H9 (cell line): ENCODE data around the gene KCTD20. TPM values are rescaled to one million over a fixed set of nuclear protein-coding genes. Genes with fewer than 3 reads are reported as not detected.

Experiments
- DNase-seq: peaks from one replicate; pipeline ENCODE4 v3.0.0-alpha.2; 2017
- H2AFZ ChIP-seq: one replicate; pipeline ENCODE4 v1.6.1; 2013; ENCODE audit warnings: mild to moderate bottlenecking, low read length, control low read depth, moderate library complexity
- H2AK5ac ChIP-seq: 2 replicates; pipeline ENCODE4 v1.6.1; 2013; ENCODE audit warnings: low read length, control low read depth, mixed read lengths; ENCODE audit not compliant: insufficient read length
- H2BK120ac ChIP-seq: one replicate; pipeline ENCODE4 v1.6.1; 2013; ENCODE audit warnings: low read depth, mild to moderate bottlenecking, low read length, control low read depth, inconsistent platforms; ENCODE audit not compliant: poor library complexity, severe bottlenecking
- H2BK12ac ChIP-seq: 2 replicates; pipeline ENCODE4 v1.6.1; 2013; ENCODE audit warnings: low read length, control low read depth, mixed read lengths, low read depth; ENCODE audit not compliant: insufficient read length
- H2BK15ac ChIP-seq: 2 replicates; pipeline ENCODE4 v1.6.1; 2013; ENCODE audit warnings: low read depth, low read length, control low read depth
- H2BK20ac ChIP-seq: one replicate; pipeline ENCODE4 v1.6.1; 2013; ENCODE audit warnings: low read depth, mild to moderate bottlenecking, low read length, control low read depth, inconsistent platforms; ENCODE audit not compliant: poor library complexity, severe bottlenecking
- H2BK5ac ChIP-seq: 2 replicates; pipeline ENCODE4 v1.6.1; 2013; ENCODE audit warnings: low read length, control low read depth, mixed read lengths; ENCODE audit not compliant: insufficient read length
- H3K14ac ChIP-seq: 2 replicates; pipeline ENCODE4 v1.6.1; 2013; ENCODE audit warnings: low read length, control low read depth; ENCODE audit not compliant: insufficient read depth
- H3K18ac ChIP-seq: 2 replicates; pipeline ENCODE4 v1.6.1; 2013; ENCODE audit warnings: low read depth, mild to moderate bottlenecking, mixed read lengths, low read length, control low read depth; ENCODE audit not compliant: insufficient read length
- H3K23ac ChIP-seq: 2 replicates; pipeline ENCODE4 v1.6.1; 2013; ENCODE audit warnings: low read length, control low read depth, mixed read lengths, low read depth; ENCODE audit not compliant: insufficient read length
- H3K23me2 ChIP-seq: 2 replicates; pipeline ENCODE4 v1.6.1; 2013; ENCODE audit warnings: low read depth, mild to moderate bottlenecking, mixed read lengths, low read length, control low read depth; ENCODE audit not compliant: insufficient read length, poor library complexity, severe bottlenecking
- H3K27ac ChIP-seq: 2 replicates; pipeline ENCODE4 v1.5.1; 2013; ENCODE audit warnings: low read length, control low read depth, mixed read lengths, low read depth; ENCODE audit not compliant: insufficient read length
- H3K27me3 ChIP-seq: 2 replicates; pipeline ENCODE4 v1.6.1; 2013; ENCODE audit warnings: low read length, control low read depth, inconsistent platforms; ENCODE audit not compliant: insufficient read depth
- H3K4ac ChIP-seq: 2 replicates; pipeline ENCODE4 v1.6.1; 2013; ENCODE audit warnings: low read depth, mild to moderate bottlenecking, control low read depth, inconsistent platforms, low read length, moderate library complexity
- H3K4me1 ChIP-seq: 2 replicates; pipeline ENCODE4 v1.6.1; 2013; ENCODE audit warnings: low read length, control low read depth, inconsistent platforms; ENCODE audit not compliant: insufficient read depth
- H3K4me2 ChIP-seq: 2 replicates; pipeline ENCODE4 v1.6.1; 2013; ENCODE audit warnings: low read length, control low read depth, mixed read lengths; ENCODE audit not compliant: insufficient read length, insufficient read depth
- H3K56ac ChIP-seq: 2 replicates; pipeline ENCODE4 v1.6.1; 2013; ENCODE audit warnings: low read depth, mild to moderate bottlenecking, mixed read lengths, low read length, control low read depth; ENCODE audit not compliant: insufficient read length
- H3K79me1 ChIP-seq: 2 replicates; pipeline ENCODE4 v1.6.1; 2013; ENCODE audit warnings: low read depth, mild to moderate bottlenecking, moderate library complexity, low read length, control low read depth, inconsistent platforms; ENCODE audit not compliant: insufficient read depth, poor library complexity, severe bottlenecking
- H3K79me2 ChIP-seq: 2 replicates; pipeline ENCODE4 v1.6.1; 2013; ENCODE audit warnings: low read length, control low read depth, inconsistent platforms; ENCODE audit not compliant: insufficient read depth
- H3K9ac ChIP-seq: 2 replicates; pipeline ENCODE4 v1.6.1; 2013; ENCODE audit warnings: low read length, control low read depth, mixed read lengths; ENCODE audit not compliant: insufficient read length; ENCODE audit errors: extremely low read depth
- H3K9me3 ChIP-seq: one replicate; pipeline ENCODE4 v1.6.1; 2013; ENCODE audit warnings: low read depth, low read length, inconsistent platforms; ENCODE audit not compliant: control insufficient read depth
- H3T11ph ChIP-seq: one replicate; pipeline ENCODE4 v1.6.1; 2013; ENCODE audit warnings: mild to moderate bottlenecking, low read length, control low read depth, inconsistent platforms
- H4K20me1 ChIP-seq: one replicate; pipeline ENCODE4 v1.6.1; 2013; ENCODE audit not compliant: control insufficient read depth, insufficient read length, insufficient read depth
- H4K5ac ChIP-seq: 2 replicates; pipeline ENCODE4 v1.6.1; 2013; ENCODE audit warnings: low read depth, mild to moderate bottlenecking, mixed read lengths, low read length, control low read depth; ENCODE audit not compliant: insufficient read length
- H4K8ac ChIP-seq: replicated peaks from 2 replicates; pipeline ENCODE4 v1.6.1; 2013; ENCODE audit warnings: low read length, control low read depth, mixed read lengths, low read depth; ENCODE audit not compliant: insufficient read length
- H4K91ac ChIP-seq: 2 replicates; pipeline ENCODE4 v1.6.1; 2013; ENCODE audit warnings: low read depth, mild to moderate bottlenecking, moderate library complexity, mixed read lengths, low read length, control low read depth; ENCODE audit not compliant: insufficient read length
- H3K27ac Mint-ChIP-seq, 3 experiments: 2 replicates in 2 of 3; 3 replicates in 1 of 3; pipeline ENCODE4 v1.8.0; 2020 to 2021; ENCODE audit warnings: mixed read lengths in 3 of 3, mild to moderate bottlenecking in 1 of 3, moderate library complexity in 1 of 3
- H3K27me3 Mint-ChIP-seq: 2 replicates; pipeline ENCODE4 v1.8.0; 2021; ENCODE audit warnings: low read depth, mild to moderate bottlenecking, moderate library complexity, mixed read lengths
- H3K36me3 Mint-ChIP-seq, 3 experiments: 2 replicates in 2 of 3; 3 replicates in 1 of 3; pipeline ENCODE4 v1.8.0; 2020 to 2021; ENCODE audit warnings: low read depth in 3 of 3, mixed read lengths in 3 of 3; ENCODE audit not compliant: insufficient read depth in 1 of 3
- H3K4me1 Mint-ChIP-seq, 2 experiments: 2 replicates each; pipeline ENCODE4 v1.8.0; 2020; ENCODE audit warnings: mixed read lengths in 2 of 2
- H3K4me3 Mint-ChIP-seq, 2 experiments: 2 replicates in 1 of 2; 3 replicates in 1 of 2; pipeline ENCODE4 v1.8.0; 2020 to 2021; ENCODE audit warnings: mild to moderate bottlenecking in 2 of 2, mixed read lengths in 2 of 2, moderate library complexity in 1 of 2
- H3K9me3 Mint-ChIP-seq, 2 experiments: 2 replicates in 1 of 2; 3 replicates in 1 of 2; pipeline ENCODE4 v1.8.0; 2020; ENCODE audit warnings: mild to moderate bottlenecking in 2 of 2, mixed read lengths in 2 of 2, moderate library complexity in 1 of 2
- total RNA-seq: library from RNA; stranded (reverse); gene quantifications from 2 replicates; pipeline ENCODE4 v1.2.1, GENCODE V29; 2021
- TF ChIP-seq, protein P1 (sequence below): fragments of 200-600 bp; sonication (generic); conservative IDR thresholded peaks from 3 replicates; pipeline ENCODE4 v1.8.0; 2021; ENCODE audit warnings: antibody characterized with exemption, mild to moderate bottlenecking

The KCTD20 gene
- total RNA-seq, 1 experiment from 2014 or later, result 22.6 TPM

DNA sequence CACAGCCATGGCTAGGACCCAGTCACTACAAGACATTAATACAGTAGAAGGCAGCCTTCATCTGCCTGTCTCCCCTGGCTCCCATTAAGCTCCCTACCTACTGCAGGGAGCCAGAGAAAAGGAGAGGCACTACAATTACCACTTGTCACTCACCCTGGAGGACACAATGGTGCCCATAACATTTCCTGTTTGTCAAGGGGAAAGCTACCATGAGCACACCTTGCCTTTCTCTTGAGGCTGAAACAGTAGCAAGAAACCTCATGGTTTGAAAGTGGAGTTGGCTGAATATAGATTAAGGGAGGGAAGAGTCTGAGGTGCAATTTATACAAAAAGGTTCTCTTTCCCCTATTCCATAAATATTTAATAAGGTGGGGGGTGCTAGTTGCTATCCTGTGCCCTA, 76.6 kb downstream of the KCTD20 start:
- H2AK5ac ChIP-seq, result no peak overlapping the region
- TF ChIP-seq, protein P1, sequence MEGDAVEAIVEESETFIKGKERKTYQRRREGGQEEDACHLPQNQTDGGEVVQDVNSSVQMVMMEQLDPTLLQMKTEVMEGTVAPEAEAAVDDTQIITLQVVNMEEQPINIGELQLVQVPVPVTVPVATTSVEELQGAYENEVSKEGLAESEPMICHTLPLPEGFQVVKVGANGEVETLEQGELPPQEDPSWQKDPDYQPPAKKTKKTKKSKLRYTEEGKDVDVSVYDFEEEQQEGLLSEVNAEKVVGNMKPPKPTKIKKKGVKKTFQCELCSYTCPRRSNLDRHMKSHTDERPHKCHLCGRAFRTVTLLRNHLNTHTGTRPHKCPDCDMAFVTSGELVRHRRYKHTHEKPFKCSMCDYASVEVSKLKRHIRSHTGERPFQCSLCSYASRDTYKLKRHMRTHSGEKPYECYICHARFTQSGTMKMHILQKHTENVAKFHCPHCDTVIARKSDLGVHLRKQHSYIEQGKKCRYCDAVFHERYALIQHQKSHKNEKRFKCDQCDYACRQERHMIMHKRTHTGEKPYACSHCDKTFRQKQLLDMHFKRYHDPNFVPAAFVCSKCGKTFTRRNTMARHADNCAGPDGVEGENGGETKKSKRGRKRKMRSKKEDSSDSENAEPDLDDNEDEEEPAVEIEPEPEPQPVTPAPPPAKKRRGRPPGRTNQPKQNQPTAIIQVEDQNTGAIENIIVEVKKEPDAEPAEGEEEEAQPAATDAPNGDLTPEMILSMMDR, result no peak
- no peaks in the 10 kb centered on the region for H3K23me2 ChIP-seq
- no peak overlapping the region for H3T11ph ChIP-seq
- H4K5ac ChIP-seq, result no peak overlapping the region
- H2BK20ac ChIP-seq, result no peak overlapping the region
- H3K27me3 ChIP-seq, result no peaks in the 10 kb centered on the region
- no peaks in the 10 kb centered on the region for H3K27me3 Mint-ChIP-seq
- no peak overlapping the region; a peak in 1 of 7 replicates for H3K27ac Mint-ChIP-seq
- no peaks in the 10 kb centered on the region for H3K9me3 ChIP-seq
- H3K79me2 ChIP-seq, result no peaks in the 10 kb centered on the region
- H3K4ac ChIP-seq, result no peak overlapping the region
- H2BK15ac ChIP-seq, result no peak overlapping the region
- no peak overlapping the region for H2BK12ac ChIP-seq
- H3K9ac ChIP-seq, result no peak overlapping the region
- H3K56ac ChIP-seq, result no peak overlapping the region
- no peak overlapping the region for H3K18ac ChIP-seq
- no peak overlapping the region for H2BK120ac ChIP-seq
- no peaks in the 10 kb centered on the region for H4K20me1 ChIP-seq
- H3K79me1 ChIP-seq, result no peaks in the 10 kb centered on the region
- H3K4me1 Mint-ChIP-seq, result no peaks in the 10 kb centered on the region; a peak in 1 of 4 replicates
- H3K36me3 Mint-ChIP-seq, result peaks cover 7 to 56% (median 50%) of the 10 kb centered on the region in 3 experiments; a peak in 6 of 7 replicates
- no peaks in the 10 kb centered on the region for H3K9me3 Mint-ChIP-seq
- H4K91ac ChIP-seq, result no peak overlapping the region
- no peak overlapping the region for H3K4me3 Mint-ChIP-seq
- H3K4me1 ChIP-seq, result no peaks in the 10 kb centered on the region
- no peak overlapping the region for H4K8ac ChIP-seq
- H3K4me2 ChIP-seq, result no peak overlapping the region
- no peak overlapping the region for H3K14ac ChIP-seq
- DNase-seq, result no peak
- H3K23ac ChIP-seq, result no peak overlapping the region
- H2AFZ ChIP-seq, result no peak overlapping the region
- H2BK5ac ChIP-seq, result no peak overlapping the region
- no peak overlapping the region for H3K27ac ChIP-seq
